HG02885 (cell line): Measurements from ENCODE around the gene ZBTB7A.

Experiments used
- ATAC-seq: cut with Tn5 transposase; IDR thresholded peaks from one replicate; pipeline ENCODE4 v1.9.1; 2021; ENCODE audit warnings: mild to moderate bottlenecking; ENCODE audit not compliant: unreplicated experiment, poor library complexity

Gene ZBTB7A

DNA sequence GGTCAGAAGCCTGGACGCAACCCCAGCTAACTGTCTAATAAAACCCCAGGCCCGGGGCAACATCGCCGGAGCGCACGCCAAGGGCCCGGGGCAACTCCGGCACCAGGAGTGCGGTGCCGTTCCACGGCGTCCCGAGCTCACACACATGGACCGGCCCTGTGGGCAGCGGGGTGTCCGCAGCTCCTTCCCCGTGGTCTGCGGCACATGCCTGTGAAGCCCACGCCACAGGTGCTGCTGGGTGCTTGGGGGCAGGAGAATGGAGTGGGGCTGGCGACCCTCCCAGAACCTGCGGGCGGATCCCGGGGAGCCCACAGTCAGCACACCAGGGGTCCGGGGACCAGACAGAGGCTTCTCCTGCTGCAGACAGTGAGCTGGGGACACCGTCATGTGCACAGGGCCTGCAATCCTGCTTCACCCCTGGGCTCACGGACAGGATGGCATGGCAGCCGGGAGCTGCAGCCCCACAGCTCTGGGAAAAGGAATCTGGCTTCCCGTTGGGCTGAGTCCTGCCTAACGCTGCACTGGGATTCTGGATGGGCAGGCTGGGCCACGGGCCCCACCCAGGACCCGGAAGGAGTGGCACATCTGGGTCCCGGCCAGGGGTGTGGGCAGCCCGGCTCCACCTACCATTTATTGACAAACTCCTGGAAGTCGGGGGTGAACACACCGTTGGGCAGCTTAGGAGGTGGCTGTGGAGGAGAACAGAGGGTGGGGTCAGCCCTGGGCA is 28.2 kb upstream of the ZBTB7A start:
- no peak for ATAC-seq

DNA sequence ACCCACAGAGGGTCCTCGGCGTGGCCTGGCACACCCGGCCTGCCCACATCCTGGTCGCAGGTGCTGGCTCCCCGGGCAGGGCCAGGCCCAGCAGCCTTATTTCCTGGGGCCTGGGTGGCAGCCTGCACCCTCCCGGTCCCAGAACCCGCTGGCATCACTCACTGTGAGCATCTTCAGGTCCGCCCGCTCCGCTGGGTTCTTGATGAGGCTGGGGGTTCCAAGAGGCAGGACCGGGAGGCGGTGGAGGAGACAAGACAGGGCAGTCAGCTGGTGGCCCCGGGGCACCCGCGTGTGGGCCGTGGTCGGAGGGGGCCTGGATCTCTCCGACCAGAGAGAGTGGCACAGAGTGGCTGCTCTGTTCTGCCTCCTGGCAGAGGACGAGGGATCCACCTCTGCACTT is 27.6 kb upstream of the ZBTB7A start:
- ATAC-seq = no peak

- no peak for ATAC-seq
These were observed 27.0 kb upstream of the ZBTB7A start for GRCh38 chr19:4093643-4094175.

GRCh38 chr19:4090356-4091220 is 23.9 kb upstream of the ZBTB7A start:
- no peak for ATAC-seq

GRCh38 chr19:4089946-4090345 is 23.2 kb upstream of the ZBTB7A start:
- ATAC-seq = no peak

GRCh38 chr19:4089400-4089908 is 22.8 kb upstream of the ZBTB7A start:
- no peak for ATAC-seq

DNA sequence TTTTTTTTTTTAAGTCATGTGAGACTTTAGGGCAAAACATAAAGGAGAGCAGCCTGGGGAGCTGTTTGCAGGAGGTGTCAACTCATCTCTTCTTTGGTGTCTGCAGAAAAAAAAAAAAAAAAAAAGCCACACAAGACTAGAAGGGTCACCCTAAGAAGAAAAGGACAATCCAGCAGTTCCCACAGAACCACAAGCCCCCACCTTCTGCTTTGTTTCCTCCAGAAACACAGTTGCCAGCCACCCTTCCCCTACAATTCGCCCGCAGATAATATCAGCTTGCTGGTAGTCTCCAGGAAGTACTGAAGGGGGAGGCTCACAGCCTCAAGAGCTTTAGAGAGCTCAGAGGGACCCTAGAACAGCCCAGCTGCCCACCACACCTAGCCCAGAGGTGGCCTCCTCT is 22.3 kb upstream of the ZBTB7A start:
- no peak for ATAC-seq

DNA sequence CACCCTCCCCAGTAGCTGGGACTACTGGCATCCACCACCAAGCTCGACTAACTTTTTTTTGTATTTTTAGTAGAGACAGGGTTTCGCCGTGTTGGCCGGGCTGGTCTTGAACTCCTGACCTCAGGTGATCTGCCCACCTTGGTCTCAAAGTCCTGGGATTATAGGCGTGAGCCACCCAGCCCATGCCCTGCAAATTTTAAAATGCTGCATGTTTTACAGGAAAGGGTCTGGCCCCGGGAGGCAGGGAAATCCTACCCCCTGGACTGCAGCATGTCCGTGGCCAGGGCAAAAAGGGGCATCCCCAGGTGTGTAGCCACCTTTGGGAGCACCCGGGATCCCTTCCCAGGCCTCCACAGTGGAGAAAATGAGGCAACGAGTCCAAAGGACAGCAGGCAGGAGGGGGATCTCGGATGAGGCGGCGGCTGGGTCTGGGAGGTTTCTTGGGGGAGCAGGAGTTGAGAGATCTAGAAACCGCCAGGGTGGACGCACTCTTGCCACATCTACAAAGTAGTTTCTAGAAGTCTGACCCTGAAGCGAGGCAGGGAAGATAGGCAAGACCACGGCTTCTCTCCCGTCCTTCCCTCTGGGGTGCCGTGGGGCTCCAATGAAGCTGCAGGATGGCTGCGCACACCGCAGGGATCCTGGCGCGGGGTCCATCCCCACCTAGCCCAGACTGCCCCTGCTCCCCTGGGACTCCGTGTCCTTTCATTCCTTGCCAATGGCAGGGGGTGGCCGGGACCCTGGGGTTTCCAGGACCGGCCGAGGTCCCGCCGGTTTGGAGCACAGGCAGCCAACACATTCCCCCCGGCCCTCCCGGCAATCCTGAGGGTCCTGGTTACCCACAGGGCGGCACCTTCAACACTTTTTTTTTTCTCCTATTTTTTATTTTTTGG is 21.3 kb upstream of the ZBTB7A start:
- no peak for ATAC-seq

GRCh38 chr19:4086411-4086867 is 19.7 kb upstream of the ZBTB7A start:
- ATAC-seq = no peak

DNA sequence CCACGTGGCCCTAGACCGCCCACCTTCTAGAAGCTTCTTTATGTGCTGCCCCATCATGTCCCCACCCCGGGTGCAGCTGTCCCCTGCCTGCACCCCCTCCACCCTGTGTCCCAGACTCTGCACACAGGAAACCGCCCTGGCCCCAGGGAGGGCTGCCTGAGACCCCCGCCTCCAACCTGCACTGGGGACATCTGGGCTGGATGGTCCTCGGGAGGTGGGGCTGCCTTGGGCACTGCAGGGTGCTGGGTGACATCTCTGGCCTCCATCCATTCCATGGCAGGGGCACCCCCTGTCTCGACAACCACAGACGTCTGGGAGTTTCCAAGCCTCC is 17.8 kb upstream of the ZBTB7A start:
- ATAC-seq = no peak

DNA sequence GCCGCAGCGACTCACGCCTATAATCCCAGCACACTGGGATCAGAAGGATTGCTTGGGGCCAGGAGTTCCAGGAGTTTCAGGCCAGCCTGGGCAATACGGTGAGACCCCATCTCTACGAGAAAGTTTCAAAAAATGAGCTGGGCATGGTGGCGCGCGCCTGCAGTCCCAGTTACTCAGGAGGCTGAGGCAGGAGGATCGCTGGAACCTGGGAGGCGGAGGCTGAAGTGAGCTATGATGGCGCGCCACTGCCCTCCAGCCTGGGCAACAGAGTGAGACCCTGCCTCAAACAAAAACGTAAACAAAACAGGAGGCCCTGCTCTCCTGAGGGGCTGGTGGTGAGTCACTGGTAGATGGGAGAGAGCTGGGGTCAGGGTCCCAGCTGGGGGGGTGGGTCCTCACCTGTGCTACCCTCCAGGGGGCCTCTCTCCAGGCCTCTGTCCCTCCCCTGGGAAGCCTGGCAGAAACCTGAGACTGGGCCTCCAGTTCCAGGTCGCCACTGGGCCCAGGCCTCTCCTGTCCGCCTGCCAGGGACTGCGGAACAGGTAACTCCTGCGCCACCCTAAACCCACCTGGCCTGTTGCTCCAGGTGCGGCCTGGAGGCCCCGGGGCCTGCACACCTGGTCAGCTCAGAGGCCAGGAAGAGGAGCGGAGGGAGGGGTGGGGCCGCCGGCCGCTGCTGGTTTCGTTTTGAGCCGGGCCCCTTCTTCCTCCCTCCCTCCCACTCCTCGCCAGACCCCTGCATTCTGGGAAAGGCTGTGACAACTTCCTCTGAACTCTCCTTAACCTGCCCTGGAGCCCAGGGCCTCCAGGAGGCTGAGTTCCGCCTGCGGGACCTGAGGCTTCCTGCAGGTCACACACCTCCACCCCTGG is 17.2 kb upstream of the ZBTB7A start:
- no peak for ATAC-seq

GRCh38 chr19:4082172-4082571 is 15.5 kb upstream of the ZBTB7A start:
- no peak for ATAC-seq

DNA sequence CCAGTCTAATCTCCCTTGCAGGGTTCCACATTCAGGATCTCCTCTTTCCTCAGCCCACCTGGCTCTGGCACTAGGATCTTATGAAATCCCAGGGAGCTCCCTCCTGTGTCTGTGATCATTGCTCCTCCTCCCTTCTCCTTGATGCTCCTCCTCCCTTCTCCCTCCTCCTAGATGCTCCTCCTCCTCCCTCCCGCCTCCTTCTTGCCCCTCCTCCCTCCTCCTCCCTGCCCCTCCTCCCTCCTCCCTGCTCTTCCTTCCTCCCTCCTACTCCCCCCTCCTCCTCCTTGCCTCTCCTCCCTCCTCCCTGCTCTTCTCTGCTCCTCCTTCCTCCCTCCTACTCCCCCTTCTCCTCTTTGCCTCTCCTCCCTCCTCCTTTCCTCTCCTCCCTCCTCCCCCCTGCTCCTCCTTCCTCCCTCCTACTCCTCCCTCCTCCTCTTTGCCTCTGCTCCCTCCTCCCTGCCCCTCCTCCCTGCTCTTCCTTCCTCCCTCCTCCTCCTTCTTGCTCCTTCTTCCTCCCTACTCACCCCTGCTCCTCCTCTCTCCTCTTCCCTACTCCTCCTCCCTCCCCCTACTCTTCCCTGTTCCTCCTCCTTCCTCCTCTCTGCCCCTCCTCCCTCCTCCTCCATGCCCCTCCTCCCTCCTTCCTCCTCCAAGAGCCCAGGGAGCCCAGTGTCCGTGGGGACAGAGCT is 14.9 kb upstream of the ZBTB7A start:
- ATAC-seq = no peak

- ATAC-seq = no peak
These were observed 13.8 kb upstream of the ZBTB7A start for GRCh38 chr19:4080473-4080872.

DNA sequence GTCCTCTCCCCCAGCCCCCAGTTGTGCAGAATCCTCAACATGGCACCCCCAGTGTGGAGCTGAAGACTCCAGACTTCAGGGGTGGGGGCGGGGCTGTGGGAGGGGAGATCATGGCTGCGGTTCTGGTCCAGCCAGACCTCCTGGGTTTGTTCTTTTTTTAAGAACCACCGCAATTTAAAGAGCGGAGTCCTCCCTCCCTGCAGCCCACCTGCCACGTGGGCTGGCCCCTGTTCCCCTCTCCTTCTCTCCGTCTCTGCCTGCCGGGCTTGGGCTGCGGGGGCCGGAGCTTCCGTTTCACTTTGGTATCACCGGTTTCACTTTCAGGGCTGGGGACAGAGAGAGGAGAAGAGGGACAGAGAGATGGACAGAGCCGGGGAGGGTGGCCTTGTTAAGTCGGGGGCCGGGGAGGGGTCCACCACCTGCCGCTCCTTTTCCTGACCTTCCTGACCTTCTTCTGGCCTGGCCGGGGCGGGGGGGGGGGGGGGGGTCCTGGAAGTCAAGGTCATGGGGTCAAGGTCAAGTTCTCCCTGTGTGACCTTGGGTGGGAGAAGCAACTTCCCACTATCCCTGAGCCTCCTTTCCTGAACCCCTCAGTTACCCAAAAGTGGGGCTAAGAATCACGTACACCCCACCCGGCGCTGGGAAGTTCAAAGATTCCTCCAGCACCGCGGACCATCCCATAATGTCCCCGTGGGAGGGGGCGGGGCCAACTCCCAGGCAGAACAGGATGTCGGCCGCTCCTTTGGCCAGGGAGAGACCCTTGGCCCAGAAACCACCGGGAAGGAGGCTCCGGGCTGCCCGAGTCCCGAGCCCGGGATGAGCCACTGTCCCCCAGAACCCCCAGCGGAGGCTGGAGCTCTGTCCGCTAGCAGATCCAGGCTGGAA is 11.3 kb upstream of the ZBTB7A start:
- no peak for ATAC-seq

DNA sequence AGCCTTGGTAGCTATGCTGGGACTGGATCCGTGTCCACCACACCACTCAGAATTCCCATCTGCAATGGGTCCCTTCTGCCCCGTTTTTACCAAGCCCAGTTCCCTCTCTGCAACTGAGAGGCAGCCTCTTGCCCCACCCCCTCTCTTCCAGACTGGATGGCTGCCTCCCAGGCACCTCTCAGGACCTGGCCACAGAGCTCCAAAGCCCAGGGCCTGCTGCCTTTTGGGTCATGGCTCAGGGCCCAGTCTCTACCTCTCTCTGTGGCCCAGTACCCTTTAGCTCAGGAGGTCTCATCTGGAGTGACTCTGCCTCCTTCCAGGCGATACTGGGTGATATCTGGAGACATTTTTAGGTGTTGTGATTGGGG is 10.3 kb upstream of the ZBTB7A start:
- ATAC-seq = no peak

- no peak for ATAC-seq
These were observed 8.7 kb upstream of the ZBTB7A start for GRCh38 chr19:4075373-4075772.

GRCh38 chr19:4071610-4072009 is 4.9 kb upstream of the ZBTB7A start:
- ATAC-seq = no peak
